Left ventricle myocardium inferior (tissue), 1 donor: ENCODE data around the gene PEX14. TPM values are rescaled to one million over a fixed set of nuclear protein-coding genes. Genes with fewer than 3 reads are reported as not detected.

Experiments used
- DNase-seq: peaks from one replicate; pipeline ENCODE4 v3.0.0-alpha.2; 2020
- H3K27ac ChIP-seq: fragments of 200-600 bp; replicated peaks from 2 replicates; pipeline ENCODE4 v1.8.0; 2021
- H3K27me3 ChIP-seq: fragments of 200-600 bp; 2 replicates; pipeline ENCODE4 v1.8.0; 2021; ENCODE audit warnings: low read depth
- H3K36me3 ChIP-seq: fragments of 200-600 bp; 2 replicates; pipeline ENCODE4 v1.8.0; 2021
- H3K4me1 ChIP-seq: fragments of 200-600 bp; 2 replicates; pipeline ENCODE4 v1.8.0; 2021
- H3K4me3 ChIP-seq: fragments of 200-600 bp; 2 replicates; pipeline ENCODE4 v1.8.0; 2021; ENCODE audit warnings: mild to moderate bottlenecking, moderate library complexity
- H3K9me3 ChIP-seq: fragments of 200-600 bp; replicated peaks from 2 replicates; pipeline ENCODE4 v1.8.0; 2021
- CTCF ChIP-seq: fragments of 200-600 bp; IDR thresholded peaks from 2 replicates; pipeline ENCODE4 v1.8.0; 2021; ENCODE audit warnings: antibody characterized with exemption, mild to moderate bottlenecking, borderline replicate concordance
- intact Hi-C: fragments of 100-400 bp; cut with micrococcal nuclease; formaldehyde crosslinking; loops from one replicate; pipeline ENCODE4 v1.11.0; 2022
- total RNA-seq: library from RNA; stranded (reverse); fragmentation: NEBNext Ultra II Directional; extraction: Animal tissue kit (Norgen Biotek cat#: 25700); gene quantifications from one replicate; pipeline ENCODE4 v1.2.1, GENCODE V29; 2021
- donor health status: DM: no; HTN: yes; CAD: no; lungs with severe emphysema.

The PEX14 gene
- total RNA-seq, 1 donor from 2014 or later: 20.8 TPM

DNA sequence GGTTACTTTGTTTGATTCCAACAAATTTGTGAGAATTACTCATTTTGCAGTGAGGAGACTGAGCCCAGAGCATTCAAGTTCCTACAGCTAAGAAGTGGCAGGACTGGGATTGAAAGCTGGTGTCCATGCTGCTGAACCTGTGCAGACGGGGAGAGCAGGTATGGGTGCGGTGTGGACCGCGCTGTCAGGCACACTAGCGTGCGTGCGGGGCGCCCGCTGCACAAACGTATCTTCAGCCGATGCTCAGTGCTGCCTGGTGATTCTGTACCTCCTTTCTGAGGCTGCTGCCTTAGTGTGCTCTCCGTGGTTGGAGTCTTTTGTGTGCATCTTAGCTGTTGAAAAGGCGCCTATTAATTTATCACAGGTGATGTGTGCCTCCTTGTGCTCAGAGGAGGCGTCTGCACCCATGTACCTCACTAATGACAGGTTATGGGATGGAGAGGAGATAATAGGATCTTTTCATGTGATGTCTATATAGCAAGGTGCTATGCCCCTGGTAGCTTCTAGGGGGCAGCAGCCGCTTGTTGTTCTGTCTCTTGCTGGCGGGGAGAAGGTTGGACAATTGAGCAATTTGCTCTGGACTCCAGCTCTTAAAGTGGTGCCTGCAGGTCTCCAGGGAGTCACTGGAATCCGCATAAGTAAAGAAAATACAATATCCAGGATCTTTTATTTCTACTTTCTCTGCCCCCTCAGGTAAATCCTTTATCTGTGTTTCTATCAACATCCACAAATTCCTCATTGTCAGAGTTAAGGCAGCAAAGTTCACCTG is 32.5 kb downstream of the PEX14 start:
- H3K4me3 ChIP-seq: no peak overlapping the region
- peaks cover 38% of the 10 kb centered on the region for H3K4me1 ChIP-seq
- no peaks in the 10 kb centered on the region for H3K36me3 ChIP-seq
- no peak overlapping the region for H3K27ac ChIP-seq
- peak; percentile 85 for TF ChIP-seq CTCF
- intact Hi-C loops: loop anchor here (10.0 kb wide), 1 partner anchor 358 kb away; no protein-coding TSS in a partner anchor
- H3K27me3 ChIP-seq: no peaks in the 10 kb centered on the region
- no peaks in the 10 kb centered on the region for H3K9me3 ChIP-seq
- peak; percentile 48 for DNase-seq

DNA sequence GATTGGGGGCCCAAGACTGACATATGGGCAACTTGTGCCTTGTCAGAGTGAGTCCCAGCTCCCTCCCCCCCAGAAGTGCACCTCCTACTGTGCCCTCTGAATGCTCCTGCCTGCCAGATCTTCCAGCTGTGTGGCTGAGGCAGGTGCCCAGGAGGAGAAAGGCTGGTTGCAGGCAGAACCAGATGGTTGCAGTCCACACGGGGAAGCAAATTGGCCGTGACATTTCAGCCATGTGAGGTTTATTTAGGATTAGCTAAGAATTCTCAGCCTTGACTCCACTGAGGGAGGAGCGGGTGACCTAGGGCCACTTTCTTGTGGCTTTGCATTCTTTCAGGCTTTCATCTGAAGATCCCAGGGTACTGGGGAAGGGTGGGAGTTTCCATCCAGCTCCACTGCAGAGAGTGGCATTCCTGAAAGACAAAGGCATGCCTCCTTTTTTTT is 33.8 kb downstream of the PEX14 start:
- Histone ChIP-seq H3K36me3 (no peaks in the 10 kb centered on the region), H3K4me1 (peaks cover 43% of the 10 kb centered on the region), H3K27me3 (no peaks in the 10 kb centered on the region), H3K27ac (no peak overlapping the region), H3K4me3 (no peak overlapping the region), H3K9me3 (no peaks in the 10 kb centered on the region)
- no peak for TF ChIP-seq CTCF
- intact Hi-C loops: loop anchor here (10.0 kb wide), 1 partner anchor 356 kb away; no protein-coding TSS in a partner anchor
- DNase-seq: no peak

GRCh38 chr1:10509809-10510509 is 35.2 kb downstream of the PEX14 start:
- no peak for DNase-seq
- no peak overlapping the region for H3K4me3 ChIP-seq
- no peak overlapping the region for H3K27ac ChIP-seq
- H3K27me3 ChIP-seq: no peaks in the 10 kb centered on the region
- no peaks in the 10 kb centered on the region for H3K9me3 ChIP-seq
- peaks cover 52% of the 10 kb centered on the region for H3K4me1 ChIP-seq
- H3K36me3 ChIP-seq: no peaks in the 10 kb centered on the region
- TF ChIP-seq CTCF: no peak
- intact Hi-C loops: loop anchor here (10.0 kb wide), 1 partner anchor 355 kb away; no protein-coding TSS in a partner anchor

- H3K9me3 ChIP-seq: no peaks in the 10 kb centered on the region
- no peak overlapping the region for H3K27ac ChIP-seq
- TF ChIP-seq CTCF: no peak
- H3K36me3 ChIP-seq: no peaks in the 10 kb centered on the region
- H3K4me1 ChIP-seq: peaks cover 55% of the 10 kb centered on the region
- DNase-seq: no peak
- H3K4me3 ChIP-seq: no peak overlapping the region
- H3K27me3 ChIP-seq: no peaks in the 10 kb centered on the region
- intact Hi-C loops: no loop called here
Observed at GRCh38 chr1:10510520-10511493, 36.1 kb downstream of the PEX14 start.

GRCh38 chr1:10511494-10511885 is 36.7 kb downstream of the PEX14 start:
- Histone ChIP-seq H3K27me3 (no peaks in the 10 kb centered on the region), H3K36me3 (no peaks in the 10 kb centered on the region), H3K9me3 (no peaks in the 10 kb centered on the region), H3K27ac (no peak overlapping the region), H3K4me3 (no peak overlapping the region), H3K4me1 (peaks cover 61% of the 10 kb centered on the region)
- no peak for DNase-seq
- no peak for TF ChIP-seq CTCF
- intact Hi-C loops: no loop called here
